HG02623 (cell line): ENCODE results near the gene NPM3.

Source experiments
- ATAC-seq: cut with Tn5 transposase; IDR thresholded peaks from one replicate; pipeline ENCODE4 v1.9.1; 2021; ENCODE audit warnings: moderate library complexity; ENCODE audit not compliant: unreplicated experiment

The NPM3 gene

GRCh38 chr10:101782811-101783735 is at the start of gene NPM3:
Gene NPM3, minus strand, starts transcription at chr10:101783446. Its CDS starts 56 bp downstream, at chr10:101783390.
- peak; percentile 56 for ATAC-seq

GRCh38 chr10:101832325-101832771 is 49.1 kb upstream of the NPM3 start:
- ATAC-seq: no peak

- ATAC-seq: no peak
Observed at GRCh38 chr10:101831169-101831811, 48.0 kb upstream of the NPM3 start.

- peak; percentile 46 for ATAC-seq
Observed at GRCh38 chr10:101830322-101831168, 47.3 kb upstream of the NPM3 start.

GRCh38 chr10:101829561-101830315 is 46.5 kb upstream of the NPM3 start:
- ATAC-seq: peak; percentile 4

GRCh38 chr10:101828766-101829551 is 45.7 kb upstream of the NPM3 start:
- no peak for ATAC-seq

- ATAC-seq: no peak
Observed at GRCh38 chr10:101827919-101828600, 44.8 kb upstream of the NPM3 start.

- ATAC-seq: no peak
Observed at GRCh38 chr10:101826852-101827434, 43.7 kb upstream of the NPM3 start.

GRCh38 chr10:101824736-101825135 is 41.5 kb upstream of the NPM3 start:
- ATAC-seq: no peak

- peak; percentile 12 for ATAC-seq
Observed at GRCh38 chr10:101818872-101819633, 35.8 kb upstream of the NPM3 start.

- peak; percentile 78 for ATAC-seq
Observed at GRCh38 chr10:101818119-101818871, 35.0 kb upstream of the NPM3 start, which contains the start of gene OGA. Gene OGA, minus strand, starts transcription at chr10:101818444. Its CDS starts 422 bp downstream, at chr10:101818022.

GRCh38 chr10:101817337-101818118 is 34.3 kb upstream of the NPM3 start:
- ATAC-seq: no peak

GRCh38 chr10:101816913-101817336 is 33.7 kb upstream of the NPM3 start:
- no peak for ATAC-seq

- no peak for ATAC-seq
Observed at GRCh38 chr10:101816376-101816775, 33.1 kb upstream of the NPM3 start.

- ATAC-seq: no peak
Observed at GRCh38 chr10:101814466-101815071, 31.3 kb upstream of the NPM3 start.

GRCh38 chr10:101812606-101813005 is 29.4 kb upstream of the NPM3 start:
- ATAC-seq: no peak
